H9 (cell line): Measurements from ENCODE around the gene BPIFA1. TPM values are rescaled to one million over a fixed set of nuclear protein-coding genes. Genes with fewer than 3 reads are reported as not detected.

Experiments
- DNase-seq: peaks from one replicate; pipeline ENCODE4 v3.0.0-alpha.2; 2017
- H2AFZ ChIP-seq: one replicate; pipeline ENCODE4 v1.6.1; 2013; ENCODE audit warnings: mild to moderate bottlenecking, low read length, control low read depth, moderate library complexity
- H2AK5ac ChIP-seq: 2 replicates; pipeline ENCODE4 v1.6.1; 2013; ENCODE audit warnings: low read length, control low read depth, mixed read lengths; ENCODE audit not compliant: insufficient read length
- H2BK120ac ChIP-seq: one replicate; pipeline ENCODE4 v1.6.1; 2013; ENCODE audit warnings: low read depth, mild to moderate bottlenecking, low read length, control low read depth, inconsistent platforms; ENCODE audit not compliant: poor library complexity, severe bottlenecking
- H2BK12ac ChIP-seq: 2 replicates; pipeline ENCODE4 v1.6.1; 2013; ENCODE audit warnings: low read length, control low read depth, mixed read lengths, low read depth; ENCODE audit not compliant: insufficient read length
- H2BK15ac ChIP-seq: 2 replicates; pipeline ENCODE4 v1.6.1; 2013; ENCODE audit warnings: low read depth, low read length, control low read depth
- H2BK20ac ChIP-seq: one replicate; pipeline ENCODE4 v1.6.1; 2013; ENCODE audit warnings: low read depth, mild to moderate bottlenecking, low read length, control low read depth, inconsistent platforms; ENCODE audit not compliant: poor library complexity, severe bottlenecking
- H2BK5ac ChIP-seq: 2 replicates; pipeline ENCODE4 v1.6.1; 2013; ENCODE audit warnings: low read length, control low read depth, mixed read lengths; ENCODE audit not compliant: insufficient read length
- H3K14ac ChIP-seq: 2 replicates; pipeline ENCODE4 v1.6.1; 2013; ENCODE audit warnings: low read length, control low read depth; ENCODE audit not compliant: insufficient read depth
- H3K18ac ChIP-seq: 2 replicates; pipeline ENCODE4 v1.6.1; 2013; ENCODE audit warnings: low read depth, mild to moderate bottlenecking, mixed read lengths, low read length, control low read depth; ENCODE audit not compliant: insufficient read length
- H3K23ac ChIP-seq: 2 replicates; pipeline ENCODE4 v1.6.1; 2013; ENCODE audit warnings: low read length, control low read depth, mixed read lengths, low read depth; ENCODE audit not compliant: insufficient read length
- H3K23me2 ChIP-seq: 2 replicates; pipeline ENCODE4 v1.6.1; 2013; ENCODE audit warnings: low read depth, mild to moderate bottlenecking, mixed read lengths, low read length, control low read depth; ENCODE audit not compliant: insufficient read length, poor library complexity, severe bottlenecking
- H3K27ac ChIP-seq: 2 replicates; pipeline ENCODE4 v1.5.1; 2013; ENCODE audit warnings: low read length, control low read depth, mixed read lengths, low read depth; ENCODE audit not compliant: insufficient read length
- H3K27me3 ChIP-seq: 2 replicates; pipeline ENCODE4 v1.6.1; 2013; ENCODE audit warnings: low read length, control low read depth, inconsistent platforms; ENCODE audit not compliant: insufficient read depth
- H3K4ac ChIP-seq: 2 replicates; pipeline ENCODE4 v1.6.1; 2013; ENCODE audit warnings: low read depth, mild to moderate bottlenecking, control low read depth, inconsistent platforms, low read length, moderate library complexity
- H3K4me1 ChIP-seq: 2 replicates; pipeline ENCODE4 v1.6.1; 2013; ENCODE audit warnings: low read length, control low read depth, inconsistent platforms; ENCODE audit not compliant: insufficient read depth
- H3K4me2 ChIP-seq: 2 replicates; pipeline ENCODE4 v1.6.1; 2013; ENCODE audit warnings: low read length, control low read depth, mixed read lengths; ENCODE audit not compliant: insufficient read length, insufficient read depth
- H3K56ac ChIP-seq: 2 replicates; pipeline ENCODE4 v1.6.1; 2013; ENCODE audit warnings: low read depth, mild to moderate bottlenecking, mixed read lengths, low read length, control low read depth; ENCODE audit not compliant: insufficient read length
- H3K79me1 ChIP-seq: 2 replicates; pipeline ENCODE4 v1.6.1; 2013; ENCODE audit warnings: low read depth, mild to moderate bottlenecking, moderate library complexity, low read length, control low read depth, inconsistent platforms; ENCODE audit not compliant: insufficient read depth, poor library complexity, severe bottlenecking
- H3K79me2 ChIP-seq: 2 replicates; pipeline ENCODE4 v1.6.1; 2013; ENCODE audit warnings: low read length, control low read depth, inconsistent platforms; ENCODE audit not compliant: insufficient read depth
- H3K9ac ChIP-seq: 2 replicates; pipeline ENCODE4 v1.6.1; 2013; ENCODE audit warnings: low read length, control low read depth, mixed read lengths; ENCODE audit not compliant: insufficient read length; ENCODE audit errors: extremely low read depth
- H3K9me3 ChIP-seq: one replicate; pipeline ENCODE4 v1.6.1; 2013; ENCODE audit warnings: low read depth, low read length, inconsistent platforms; ENCODE audit not compliant: control insufficient read depth
- H3T11ph ChIP-seq: one replicate; pipeline ENCODE4 v1.6.1; 2013; ENCODE audit warnings: mild to moderate bottlenecking, low read length, control low read depth, inconsistent platforms
- H4K20me1 ChIP-seq: one replicate; pipeline ENCODE4 v1.6.1; 2013; ENCODE audit not compliant: control insufficient read depth, insufficient read length, insufficient read depth
- H4K5ac ChIP-seq: 2 replicates; pipeline ENCODE4 v1.6.1; 2013; ENCODE audit warnings: low read depth, mild to moderate bottlenecking, mixed read lengths, low read length, control low read depth; ENCODE audit not compliant: insufficient read length
- H4K8ac ChIP-seq: replicated peaks from 2 replicates; pipeline ENCODE4 v1.6.1; 2013; ENCODE audit warnings: low read length, control low read depth, mixed read lengths, low read depth; ENCODE audit not compliant: insufficient read length
- H4K91ac ChIP-seq: 2 replicates; pipeline ENCODE4 v1.6.1; 2013; ENCODE audit warnings: low read depth, mild to moderate bottlenecking, moderate library complexity, mixed read lengths, low read length, control low read depth; ENCODE audit not compliant: insufficient read length
- H3K27ac Mint-ChIP-seq, 3 experiments: 2 replicates in 2 of 3; 3 replicates in 1 of 3; pipeline ENCODE4 v1.8.0; 2020 to 2021; ENCODE audit warnings: mixed read lengths in 3 of 3, mild to moderate bottlenecking in 1 of 3, moderate library complexity in 1 of 3
- H3K27me3 Mint-ChIP-seq: 2 replicates; pipeline ENCODE4 v1.8.0; 2021; ENCODE audit warnings: low read depth, mild to moderate bottlenecking, moderate library complexity, mixed read lengths
- H3K36me3 Mint-ChIP-seq, 3 experiments: 2 replicates in 2 of 3; 3 replicates in 1 of 3; pipeline ENCODE4 v1.8.0; 2020 to 2021; ENCODE audit warnings: low read depth in 3 of 3, mixed read lengths in 3 of 3; ENCODE audit not compliant: insufficient read depth in 1 of 3
- H3K4me1 Mint-ChIP-seq, 2 experiments: 2 replicates each; pipeline ENCODE4 v1.8.0; 2020; ENCODE audit warnings: mixed read lengths in 2 of 2
- H3K4me3 Mint-ChIP-seq, 2 experiments: 2 replicates in 1 of 2; 3 replicates in 1 of 2; pipeline ENCODE4 v1.8.0; 2020 to 2021; ENCODE audit warnings: mild to moderate bottlenecking in 2 of 2, mixed read lengths in 2 of 2, moderate library complexity in 1 of 2
- H3K9me3 Mint-ChIP-seq, 2 experiments: 2 replicates in 1 of 2; 3 replicates in 1 of 2; pipeline ENCODE4 v1.8.0; 2020; ENCODE audit warnings: mild to moderate bottlenecking in 2 of 2, mixed read lengths in 2 of 2, moderate library complexity in 1 of 2
- CTCF ChIP-seq: fragments of 200-600 bp; sonication (generic); conservative IDR thresholded peaks from 3 replicates; pipeline ENCODE4 v1.8.0; 2021; ENCODE audit warnings: antibody characterized with exemption, mild to moderate bottlenecking
- WGBS: extraction: QIAGEN DNeasy Blood & Tissue Kit; methylation state at CpG from one replicate; pipeline ENCODE4 v1.1.7; 2013; ENCODE audit warnings: missing lambda C conversion rate, low lambda C conversion rate, mixed read lengths; ENCODE audit not compliant: insufficient read length; ENCODE audit errors: extremely low coverage; 5-methylcytosine and 5-hydroxymethylcytosine counted together
- total RNA-seq: library from RNA; stranded (reverse); gene quantifications from 2 replicates; pipeline ENCODE4 v1.2.1, GENCODE V29; 2021

Gene BPIFA1
- total RNA-seq, 1 experiment from 2014 or later = not detected

GRCh38 chr20:33277471-33278441 is 42.0 kb downstream of the BPIFA1 start:
- Histone ChIP-seq H2BK20ac (no peak overlapping the region), H3K56ac (no peak overlapping the region), H3K14ac (0 out of 2 replicates have a peak overlapping the region, but pooled peaks have one; percentile 31), H3K18ac (peak overlapping the region; percentile 1), H3K27me3 (no peaks in the 10 kb centered on the region), H2BK120ac (no peak overlapping the region), H3K79me2 (no peaks in the 10 kb centered on the region), H3K79me1 (no peaks in the 10 kb centered on the region), H3K23me2 (no peaks in the 10 kb centered on the region), H3K23ac (no peak overlapping the region), H2BK15ac (no peak overlapping the region), H3K4ac (no peak overlapping the region), H2AFZ (no peak overlapping the region), H4K5ac (no peak overlapping the region), H3K27ac (no peak overlapping the region), H3T11ph (no peak overlapping the region), H4K8ac (no peak overlapping the region), H4K91ac (no peak overlapping the region), H2BK5ac (no peak overlapping the region), H2BK12ac (no peak overlapping the region), H3K9me3 (no peaks in the 10 kb centered on the region), H3K4me1 (no peaks in the 10 kb centered on the region; the same call in 1 of the 2 replicates), H4K20me1 (peaks cover 2% of the 10 kb centered on the region), H3K9ac (no peak overlapping the region), H2AK5ac (no peak overlapping the region), H3K4me2 (no peak overlapping the region)
- no peak for DNase-seq
- Mint-ChIP-seq H3K36me3 (no peaks in the 10 kb centered on the region), H3K9me3 (no peaks in the 10 kb centered on the region), H3K4me3 (no peak overlapping the region), H3K27me3 (peaks cover 14% of the 10 kb centered on the region), H3K27ac (peak overlapping the region in 1 of 3 experiments; percentile 1; a peak in 3 of 7 replicates), H3K4me1 (peaks cover 19 to 30% of the 10 kb centered on the region in 2 experiments)
- TF ChIP-seq CTCF = no peak
- no CpG with 5 or more reads among the region's 13 CpGs for WGBS
